Common myeloid progenitor, CD34-positive (primary cell): Measurements from ENCODE around the gene FZD10.

Experiments
- CTCF ChIA-PET: fragments of 350-600 bp; sonication (Branson Sonifier 250); formaldehyde crosslinking; loops from one replicate; lab custom pipeline; 2021; ENCODE audit warnings: antibody characterized with exemption; lab: Charles Lee
- POLR2A ChIA-PET: fragments of 350-600 bp; sonication (Branson Sonifier 250); formaldehyde crosslinking; loops from one replicate; lab custom pipeline; 2021; ENCODE audit warnings: antibody characterized with exemption; lab: Charles Lee
- DNase-seq, 3 donors: peaks; one replicate each; pipeline versions ENCODE4 v3.0.0 to v3.0.0-alpha.2; 2013
- H3K27ac ChIP-seq, 2 experiments: 1 replicate in 1 of 2; 2 replicates in 1 of 2; pipeline ENCODE4 v1.7.0; 2013; ENCODE audit warnings: inconsistent platforms in 2 of 2, low read length in 2 of 2, mild to moderate bottlenecking in 2 of 2, low read depth in 1 of 2, moderate library complexity in 1 of 2; ENCODE audit not compliant: severe bottlenecking in 2 of 2, insufficient read depth in 1 of 2, poor library complexity in 1 of 2
- H3K27me3 ChIP-seq, 5 experiments: replicated peaks in 2 of 5; 1 replicate in 3 of 5; 2 replicates in 2 of 5; pipeline versions ENCODE4 v1.6.1 to v1.7.0; 2013; ENCODE audit warnings: low read length in 4 of 5, mild to moderate bottlenecking in 2 of 5, moderate library complexity in 2 of 5, inconsistent platforms in 1 of 5; ENCODE audit not compliant: insufficient read depth in 5 of 5, control insufficient read depth in 4 of 5
- H3K36me3 ChIP-seq, 4 experiments: 1 replicate in 2 of 4; 2 replicates in 2 of 4; pipeline versions ENCODE4 v1.6.1 to v1.7.0; 2013; ENCODE audit warnings: low read length in 3 of 4, control low read depth in 1 of 4, mild to moderate bottlenecking in 1 of 4; ENCODE audit not compliant: control insufficient read depth in 4 of 4, insufficient read depth in 4 of 4
- H3K4me1 ChIP-seq, 4 experiments: 1 replicate in 3 of 4; 2 replicates in 1 of 4; pipeline versions ENCODE4 v1.6.1 to v1.7.1; 2013; ENCODE audit warnings: low read length in 3 of 4, mild to moderate bottlenecking in 3 of 4, control low read depth in 1 of 4, inconsistent platforms in 1 of 4, moderate library complexity in 1 of 4; ENCODE audit not compliant: control insufficient read depth in 4 of 4, insufficient read depth in 4 of 4; ENCODE audit errors: control extremely low read depth in 1 of 4
- H3K4me3 ChIP-seq, 7 experiments: 1 replicate in 4 of 7; 2 replicates in 3 of 7; pipeline versions ENCODE4 v1.5.1 to v1.7.0; 2013; ENCODE audit warnings: mild to moderate bottlenecking in 7 of 7, low read length in 6 of 7, moderate library complexity in 6 of 7, inconsistent platforms in 2 of 7, low read depth in 2 of 7, control low read depth in 1 of 7; ENCODE audit not compliant: insufficient read depth in 4 of 7, control insufficient read depth in 1 of 7; ENCODE audit errors: extremely low read depth in 1 of 7
- H3K9me3 ChIP-seq, 5 experiments: 1 replicate in 4 of 5; 2 replicates in 1 of 5; pipeline versions ENCODE4 v1.6.1 to v1.7.1; 2013; ENCODE audit warnings: low read length in 4 of 5, mild to moderate bottlenecking in 2 of 5, inconsistent platforms in 1 of 5, low read depth in 1 of 5, moderate library complexity in 1 of 5; ENCODE audit not compliant: control insufficient read depth in 4 of 5, insufficient read depth in 2 of 5; ENCODE audit errors: control extremely low read depth in 1 of 5
- WGBS: methylation state at CpG from one replicate; pipeline ENCODE4 v1.1.5; 2013; ENCODE audit not compliant: insufficient coverage; 5-methylcytosine and 5-hydroxymethylcytosine counted together

Gene FZD10

GRCh38 chr12:130131801-130132200 lies 30.5 kb upstream of the FZD10 start:
- Histone ChIP-seq H3K27me3 (peaks cover 0 to 36% (median 3%) of the 10 kb centered on the region in 5 experiments), H3K36me3 (no peaks in the 10 kb centered on the region), H3K27ac (no peak overlapping the region), H3K4me3 (no peak overlapping the region), H3K9me3 (peaks cover 0 to 7% (median 0%) of the 10 kb centered on the region in 5 experiments), H3K4me1 (no peaks in the 10 kb centered on the region)
- WGBS: 63% methylated on average over 8 of the region's 8 CpGs
- no peak for DNase-seq
- POLR2A ChIA-PET: no interaction called here
- CTCF ChIA-PET: no interaction called here

DNA sequence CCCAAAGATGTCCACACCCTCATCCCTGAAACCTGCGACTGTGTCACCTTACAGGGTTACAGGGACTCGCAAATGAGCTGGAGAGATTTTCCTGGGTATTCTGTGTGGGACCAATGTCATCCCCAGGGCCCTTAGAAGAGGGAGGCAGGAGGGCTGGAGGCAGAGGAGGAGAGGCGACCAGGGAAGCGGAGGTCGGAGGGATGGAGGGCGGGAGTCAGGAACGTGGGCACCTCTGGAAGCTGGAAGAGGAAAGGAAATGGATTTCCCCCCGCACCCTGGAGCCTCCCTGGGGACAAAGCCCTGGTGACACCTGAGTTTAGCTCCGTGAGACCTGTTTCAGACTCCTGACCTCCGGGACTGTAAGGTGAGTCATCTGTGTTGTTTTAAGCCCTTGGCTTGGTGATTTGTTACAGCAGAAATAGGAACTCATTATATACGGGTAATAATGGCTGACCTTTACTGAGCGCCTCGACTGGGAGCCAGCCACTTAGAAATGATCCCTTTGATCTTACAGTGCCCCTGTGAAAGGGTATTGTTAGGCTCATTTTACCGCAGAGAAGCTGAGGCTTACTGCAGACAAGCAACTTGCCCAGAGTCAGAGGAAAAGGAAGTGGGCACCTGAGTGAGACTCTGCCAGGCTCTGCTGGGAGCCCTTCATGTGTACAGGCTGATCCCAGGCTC lies 29.3 kb upstream of the FZD10 start:
- Histone ChIP-seq H3K36me3 (no peaks in the 10 kb centered on the region), H3K27me3 (peaks cover 0 to 45% (median 5%) of the 10 kb centered on the region in 5 experiments), H3K4me3 (no peak overlapping the region), H3K4me1 (no peaks in the 10 kb centered on the region), H3K9me3 (peaks cover 0 to 7% (median 0%) of the 10 kb centered on the region in 5 experiments), H3K27ac (no peak overlapping the region)
- POLR2A ChIA-PET: no interaction called here
- WGBS: 61% methylated on average over 14 of the region's 14 CpGs
- CTCF ChIA-PET: no interaction called here
- no peak for DNase-seq

- POLR2A ChIA-PET: no interaction called here
- no peaks in the 10 kb centered on the region for H3K36me3 ChIP-seq
- no peak for DNase-seq
- no peak overlapping the region for H3K27ac ChIP-seq
- H3K4me1 ChIP-seq: no peaks in the 10 kb centered on the region
- peaks cover 0 to 4% (median 0%) of the 10 kb centered on the region in 5 experiments for H3K9me3 ChIP-seq
- peaks cover 0 to 55% (median 5%) of the 10 kb centered on the region in 5 experiments for H3K27me3 ChIP-seq
- 69% methylated on average over 24 of the region's 26 CpGs for WGBS
- no peak overlapping the region for H3K4me3 ChIP-seq
- CTCF ChIA-PET: no interaction called here
These were observed 28.3 kb upstream of the FZD10 start for GRCh38 chr12:130133851-130134562.

DNA sequence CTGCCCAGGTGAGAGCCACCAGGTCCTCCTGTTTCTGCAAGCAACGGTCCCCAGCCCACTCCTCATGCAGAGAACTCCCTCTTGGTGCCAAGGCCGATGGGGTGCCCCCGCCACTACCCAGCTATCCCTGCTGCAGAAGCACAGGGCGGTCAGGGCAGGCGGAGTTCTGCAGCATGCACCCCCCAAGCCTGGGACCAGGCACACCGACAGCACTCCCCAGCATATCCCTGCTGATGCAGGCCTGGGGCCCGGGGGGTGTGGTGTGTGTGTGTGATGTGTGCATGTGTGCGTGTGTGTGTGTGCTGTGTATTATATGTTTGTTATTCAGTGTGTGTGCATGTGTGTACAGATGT lies 27.7 kb upstream of the FZD10 start:
- Histone ChIP-seq H3K4me1 (no peaks in the 10 kb centered on the region), H3K27me3 (peaks cover 0 to 57% (median 5%) of the 10 kb centered on the region in 5 experiments), H3K4me3 (no peak overlapping the region), H3K27ac (no peak overlapping the region), H3K36me3 (no peaks in the 10 kb centered on the region), H3K9me3 (no peaks in the 10 kb centered on the region)
- WGBS: 94% methylated on average over 2 of the region's 8 CpGs
- CTCF ChIA-PET: no interaction called here
- no peak for DNase-seq
- POLR2A ChIA-PET: no interaction called here

- CTCF ChIA-PET: no interaction called here
These were observed 25.7 kb upstream of the FZD10 start for GRCh38 chr12:130136509-130137039.

DNA sequence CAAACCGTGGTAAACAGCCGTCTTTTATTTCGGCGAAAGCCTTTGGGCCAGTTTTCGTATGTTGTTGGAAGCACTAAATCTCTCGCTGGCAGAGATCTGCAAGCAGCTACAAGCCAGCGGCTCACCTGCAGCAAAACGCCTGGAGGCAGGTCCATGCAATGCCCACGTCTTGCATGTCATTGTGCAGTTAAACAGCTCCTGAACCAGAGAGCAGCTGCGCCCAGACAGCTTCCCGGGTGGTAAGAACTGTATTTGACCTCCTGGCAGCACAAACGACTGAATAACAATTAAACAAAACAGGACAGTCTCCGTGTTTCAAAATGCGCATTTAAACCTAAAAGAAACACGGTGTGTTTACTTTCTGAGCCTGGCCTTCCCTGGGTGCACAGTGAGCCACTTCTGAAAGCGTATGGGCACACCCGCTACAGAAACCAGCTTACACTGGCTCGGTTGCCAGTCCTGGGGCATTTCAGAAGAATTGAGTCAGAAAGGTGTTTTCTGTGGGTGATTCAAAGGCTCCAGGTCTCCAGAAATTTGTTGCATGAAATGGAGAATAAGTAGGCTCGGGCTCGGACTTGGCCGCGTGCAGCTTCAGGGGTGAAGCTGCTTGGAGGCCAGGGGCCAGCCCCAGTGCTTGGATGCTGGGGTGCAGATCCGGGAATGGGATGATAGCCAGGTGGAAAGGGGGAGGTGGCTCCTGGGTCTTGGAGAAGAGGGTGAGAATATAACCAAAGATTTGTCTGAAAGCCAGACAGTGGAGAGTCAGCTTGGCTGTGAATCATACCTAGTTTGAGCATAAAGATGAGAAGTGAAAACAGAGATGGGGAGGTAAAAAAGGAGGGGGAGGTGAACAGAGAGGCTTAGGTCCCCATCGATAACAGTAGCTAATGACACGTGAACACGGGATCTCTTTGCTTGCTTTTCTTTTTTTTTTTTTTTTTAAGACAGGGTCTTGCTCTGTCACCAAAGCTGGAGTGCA lies 24.9 kb upstream of the FZD10 start:
- H3K27ac ChIP-seq: no peak overlapping the region

More at GRCh38 chr12:130136509-130137039, 25.7 kb upstream of the FZD10 start:
- no peaks in the 10 kb centered on the region for H3K36me3 ChIP-seq
- H3K4me1 ChIP-seq: no peaks in the 10 kb centered on the region
- 78% methylated on average over 8 of the region's 11 CpGs for WGBS
- no peak for DNase-seq
- H3K9me3 ChIP-seq: no peaks in the 10 kb centered on the region
- POLR2A ChIA-PET: no interaction called here
- H3K4me3 ChIP-seq: no peak overlapping the region
- peaks cover 0 to 66% (median 5%) of the 10 kb centered on the region in 5 experiments for H3K27me3 ChIP-seq
- H3K27ac ChIP-seq: no peak overlapping the region

More for the DNA sequence above, 24.9 kb upstream of the FZD10 start:
- Histone ChIP-seq H3K36me3 (no peaks in the 10 kb centered on the region), H3K9me3 (no peaks in the 10 kb centered on the region), H3K4me3 (no peak overlapping the region), H3K27me3 (peaks cover 0 to 71% (median 6%) of the 10 kb centered on the region in 5 experiments), H3K4me1 (no peaks in the 10 kb centered on the region)
- WGBS: 52% methylated on average over 20 of the region's 26 CpGs
- CTCF ChIA-PET: no interaction called here
- DNase-seq: no peak
- POLR2A ChIA-PET: no interaction called here
